ENCODE data around the gene DEFB129. TPM values are rescaled to one million over a fixed set of nuclear protein-coding genes. Genes with fewer than 3 reads are reported as not detected.

The DEFB129 gene
- total and polyA plus RNA-seq, 2 donors from 2014 or later, result not detected

- Histone ChIP-seq H3K9me3 (ENCODE audit: control insufficient read depth in 2 of 3, insufficient read depth in 1 of 3, low read length in 3 of 3) (no peaks in the 10 kb centered on the region), H3K4me1 (ENCODE audit: control insufficient read depth in 2 of 3, insufficient read depth in 2 of 3, low read depth in 1 of 3, low read length in 3 of 3) (no peaks in the 10 kb centered on the region), H3K36me3 (ENCODE audit: control insufficient read depth in 2 of 3, insufficient read depth in 3 of 3, low read length in 3 of 3) (peaks cover 2 to 27% (median 7%) of the 10 kb centered on the region in 3 donors), H3K4me3 (ENCODE audit: low read length in 3 of 3) (no peak overlapping the region), H3K27ac (ENCODE audit: low read depth in 2 of 2, low read length in 2 of 2) (no peak overlapping the region), H3K27me3 (ENCODE audit: control insufficient read depth, insufficient read depth, low read length) (no peaks in the 10 kb centered on the region), H3K9ac (ENCODE audit: low read length in 3 of 3) (no peak overlapping the region)
- intact Hi-C loops (cut with DNase I), result no loop called here
- TF ChIP-seq CTCF (IDR thresholded peaks at IDR 0.05; ENCODE audit: borderline replicate concordance, extremely low read depth, insufficient read depth), result no peak
- peak in 2 of 5 donors; percentile 30 to 76 for DNase-seq
- FAIRE-seq, result no peak
These were observed 51.8 kb downstream of the DEFB129 start for GRCh38 chr20:278607-279571.

Other genes starting within 250 kb of the DEFB129 start
- not detected for gene DEFB125, start 139.6 kb upstream of the DEFB129 start, total RNA-seq
- not detected for gene DEFB125, start 139.6 kb upstream of the DEFB129 start, polyA plus RNA-seq (ENCODE audit: insufficient read depth, low read depth, low replicate concordance)
- gene DEFB126, start 84.7 kb upstream of the DEFB129 start, total RNA-seq, result not detected
- not detected for gene DEFB126, start 84.7 kb upstream of the DEFB129 start, polyA plus RNA-seq (ENCODE audit: insufficient read depth, low read depth, low replicate concordance)
- gene DEFB127, start 69.8 kb upstream of the DEFB129 start, total RNA-seq, result not detected
- not detected for gene DEFB127, start 69.8 kb upstream of the DEFB129 start, polyA plus RNA-seq (ENCODE audit: insufficient read depth, low read depth, low replicate concordance)
- not detected for gene DEFB128, start 37.5 kb upstream of the DEFB129 start, total RNA-seq
- not detected for gene DEFB128, start 37.5 kb upstream of the DEFB129 start, polyA plus RNA-seq (ENCODE audit: insufficient read depth, low read depth, low replicate concordance)
- not detected for gene DEFB132, start 30.5 kb downstream of the DEFB129 start, total RNA-seq
- gene DEFB132, start 30.5 kb downstream of the DEFB129 start, polyA plus RNA-seq (ENCODE audit: insufficient read depth, low read depth, low replicate concordance), result 0.24 TPM
- 9.4 TPM for gene C20orf96, start 63.5 kb downstream of the DEFB129 start, total RNA-seq
- 12.5 TPM for gene C20orf96, start 63.5 kb downstream of the DEFB129 start, polyA plus RNA-seq (ENCODE audit: insufficient read depth, low read depth, low replicate concordance)
- 16.4 TPM for gene ZCCHC3, start 70.3 kb downstream of the DEFB129 start, total RNA-seq
- 12.8 TPM for gene ZCCHC3, start 70.3 kb downstream of the DEFB129 start, polyA plus RNA-seq (ENCODE audit: insufficient read depth, low read depth, low replicate concordance)
- gene SOX12, start 98.3 kb downstream of the DEFB129 start, total RNA-seq, result 12.7 TPM
- 11.3 TPM for gene SOX12, start 98.3 kb downstream of the DEFB129 start, polyA plus RNA-seq (ENCODE audit: insufficient read depth, low read depth, low replicate concordance)
- 48.1 TPM for gene NRSN2, start 119.9 kb downstream of the DEFB129 start, total RNA-seq
- gene NRSN2, start 119.9 kb downstream of the DEFB129 start, polyA plus RNA-seq (ENCODE audit: insufficient read depth, low read depth, low replicate concordance), result 50.0 TPM
- 11.6 TPM for gene TRIB3, start 153.5 kb downstream of the DEFB129 start, total RNA-seq
- gene TRIB3, start 153.5 kb downstream of the DEFB129 start, polyA plus RNA-seq (ENCODE audit: insufficient read depth, low read depth, low replicate concordance), result 4.3 TPM
- 93.6 TPM for gene RBCK1, start 181.0 kb downstream of the DEFB129 start, total RNA-seq
- gene RBCK1, start 181.0 kb downstream of the DEFB129 start, polyA plus RNA-seq (ENCODE audit: insufficient read depth, low read depth, low replicate concordance), result 73.0 TPM
- gene TBC1D20, start 235.3 kb downstream of the DEFB129 start, total RNA-seq, result 26.2 TPM
- gene TBC1D20, start 235.3 kb downstream of the DEFB129 start, polyA plus RNA-seq (ENCODE audit: insufficient read depth, low read depth, low replicate concordance), result 19.5 TPM

Measured in kidney (tissue), 14 donors.